Erythroblast (primary cell): Measurements from ENCODE around the gene AKR1B15.

ENCODE experiments used
- GATA1 ChIP-seq: IDR thresholded peaks from 2 replicates; pipeline ENCODE4 v1.6.1; 2011; ENCODE audit warnings: low read depth, mild to moderate bottlenecking, control low read depth, low read length, moderate library complexity
- POLR2A ChIP-seq: IDR thresholded peaks from 2 replicates; pipeline ENCODE4 v1.6.1; 2011; ENCODE audit warnings: mild to moderate bottlenecking, low read length

GRCh38 chr7:134532954-134533218 lies 16.0 kb upstream of the AKR1B15 start:
- TF ChIP-seq POLR2A (no peak), GATA1 (no peak)
